Heart left ventricle (tissue), 16 donors: Measurements from ENCODE around the gene RCOR2. TPM values are rescaled to one million over a fixed set of nuclear protein-coding genes. Genes with fewer than 3 reads are reported as not detected.

Source experiments
- ATAC-seq, 4 donors: fragments of 200-7000 bp; cut with Tn5 transposase; one replicate each; pipeline ENCODE4 v1.9.1; 2020 to 2022; ENCODE audit warnings: moderate library complexity in 4 of 4, mild to moderate bottlenecking in 3 of 4, moderate number of reproducible peaks in 1 of 4
- DNase-seq, 5 donors: peaks; one replicate each; pipeline ENCODE4 v3.0.0-alpha.2; 2020
- H3K27ac ChIP-seq, 12 donors: fragments of 200-600 bp; sonication (generic) in 4 of 12; one replicate each; pipeline versions ENCODE4 v1.5.0 to v1.8.0; 2016 to 2022; ENCODE audit warnings: mild to moderate bottlenecking in 2 of 12
- H3K27me3 ChIP-seq, 9 donors: fragments of 200-600 bp; sonication (generic) in 2 of 9; one replicate each; pipeline versions ENCODE4 v1.5.1 to v1.8.0; 2016 to 2022; ENCODE audit warnings: mild to moderate bottlenecking in 3 of 9
- H3K36me3 ChIP-seq, 9 donors: fragments of 200-600 bp; sonication (generic) in 2 of 9; one replicate each; pipeline versions ENCODE4 v1.5.0 to v1.8.0; 2018 to 2022; ENCODE audit warnings: mild to moderate bottlenecking in 2 of 9
- H3K4me1 ChIP-seq, 12 donors: fragments of 200-600 bp; sonication (generic) in 4 of 12; one replicate each; pipeline versions ENCODE4 v1.5.0 to v1.8.0; 2016 to 2022; ENCODE audit warnings: mild to moderate bottlenecking in 3 of 12
- H3K4me3 ChIP-seq, 12 donors: fragments of 200-600 bp; sonication (generic) in 4 of 12; one replicate each; pipeline versions ENCODE4 v1.5.0 to v1.8.0; 2017 to 2022; ENCODE audit warnings: mild to moderate bottlenecking in 9 of 12, moderate library complexity in 4 of 12
- H3K9me3 ChIP-seq, 12 donors: fragments of 200-600 bp; sonication (generic) in 4 of 12; one replicate each; pipeline versions ENCODE4 v1.5.0 to v1.8.0; 2016 to 2022; ENCODE audit warnings: mild to moderate bottlenecking in 1 of 12
- POLR2A ChIP-seq, 2 donors: fragments of 450-650 bp; IDR thresholded peaks; one replicate each; pipeline ENCODE4 v1.6.1; 2017; ENCODE audit warnings: antibody characterized with exemption in 2 of 2, mild to moderate bottlenecking in 2 of 2, moderate library complexity in 2 of 2
- whole genome bisulfite sequencing, 4 donors: extraction: QIAGEN DNeasy Blood & Tissue Kit in 2 of 4; methylation state at CpG; one replicate each; pipeline versions ENCODE4 v1.1.5 to v1.1.7; 2013 to 2018; 5-methylcytosine and 5-hydroxymethylcytosine counted together
- intact Hi-C, 10 donors: fragments of 100-400 bp; cut with DNase I; formaldehyde crosslinking; loops; one replicate each; pipeline versions ENCODE4 v1.11.1 to v1.14.2; 2022
- polyA plus RNA-seq, 2 donors: library from polyadenylated mRNA; stranded (reverse); fragments of 200-250 nt; gene quantifications; one replicate each; pipeline ENCODE4 v1.2.3, GENCODE V29; 2013
- total RNA-seq, 9 donors: library from RNA; depleted of rRNA in 2 of 9; stranded (reverse); fragments of >200 nt in 2 of 9; fragmentation: NEBNext Ultra II Directional in 3 of 9; extraction: Animal tissue kit (Norgen Biotek cat#: 25700) in 3 of 9; gene quantifications; one replicate each; pipeline versions ENCODE4 v1.1.0 to v1.2.4, GENCODE V29; 2016 to 2023
- TF ChIP-seq, protein P1 (sequence below), 12 donors: fragments of 200-600 bp; sonication (generic) in 4 of 12; IDR thresholded peaks; one replicate each; pipeline versions ENCODE4 v1.5.0 to v1.8.0; 2018 to 2022; ENCODE audit warnings: antibody characterized with exemption in 12 of 12, mild to moderate bottlenecking in 5 of 12
- donor health status: ischemic (EF 13 %, LVEDD 7.1; RV severe dilation, severe dysfunction).
- donor health status: healthy with polysubstance abuse.
- donor health status: DM: no; HTN: yes; CAD: no.
- donor health status: DM: no; HTN: no; CAD: no.
- donor health status: ischemic (EF 25% LVEDD 6.9; RV normal size, moderate dysfunction).
- donor health status: ischemic (EF 25% LVEDD 5.7; RV mildly dilated, moderate dysfunction).
- donor health status: healthy.
- donor health status: DM: yes; HTN: yes; CAD: no.
- donor health status: ischemic (EF 35%, LVEDD 5.7; RV mildly dilated, moderate dysfunction).
- donor health status: nonischemic (EF 11% LVEDD 7.7; RV severe dilation, severe dysfunction).
- donor health status: DM: yes; HTN: yes; CAD: no.
- donor health status: PGD.
- donor health status: ischemic (EF 29% LVEDD 5.4; RV normal size, mild dysfunction).
- donor health status: nonischemic (EF 23%, LVEDD 6.1; RV moderate dilation, normal function).

RCOR2 gene
- total and polyA plus RNA-seq, 11 donors = 1.9 to 5.7 (median 4.2) TPM

DNA sequence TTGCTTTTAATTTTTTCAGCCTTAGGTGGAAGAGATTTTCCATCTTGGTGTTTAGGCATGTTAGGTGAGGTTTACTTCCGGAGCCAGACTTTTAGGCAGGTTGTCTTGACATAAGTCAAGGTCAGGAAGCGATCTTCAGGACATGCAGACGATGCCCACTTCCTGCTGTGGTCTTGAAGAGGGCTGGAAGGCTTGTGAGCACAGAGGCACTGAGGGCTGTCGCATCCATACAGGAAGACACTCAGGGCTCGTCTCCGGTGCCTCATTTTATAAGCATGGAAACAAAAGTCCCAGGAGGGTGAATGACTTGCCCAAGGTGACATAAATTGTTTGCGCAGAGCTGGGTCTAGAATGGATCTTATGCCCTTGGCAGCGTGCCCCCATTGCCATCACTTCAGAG is 47.3 kb downstream of the RCOR2 start:
- no peaks in the 10 kb centered on the region for H3K27me3 ChIP-seq
- no peak for TF ChIP-seq POLR2A (IDR thresholded peaks at IDR 0.05)
- TF ChIP-seq, protein P1, sequence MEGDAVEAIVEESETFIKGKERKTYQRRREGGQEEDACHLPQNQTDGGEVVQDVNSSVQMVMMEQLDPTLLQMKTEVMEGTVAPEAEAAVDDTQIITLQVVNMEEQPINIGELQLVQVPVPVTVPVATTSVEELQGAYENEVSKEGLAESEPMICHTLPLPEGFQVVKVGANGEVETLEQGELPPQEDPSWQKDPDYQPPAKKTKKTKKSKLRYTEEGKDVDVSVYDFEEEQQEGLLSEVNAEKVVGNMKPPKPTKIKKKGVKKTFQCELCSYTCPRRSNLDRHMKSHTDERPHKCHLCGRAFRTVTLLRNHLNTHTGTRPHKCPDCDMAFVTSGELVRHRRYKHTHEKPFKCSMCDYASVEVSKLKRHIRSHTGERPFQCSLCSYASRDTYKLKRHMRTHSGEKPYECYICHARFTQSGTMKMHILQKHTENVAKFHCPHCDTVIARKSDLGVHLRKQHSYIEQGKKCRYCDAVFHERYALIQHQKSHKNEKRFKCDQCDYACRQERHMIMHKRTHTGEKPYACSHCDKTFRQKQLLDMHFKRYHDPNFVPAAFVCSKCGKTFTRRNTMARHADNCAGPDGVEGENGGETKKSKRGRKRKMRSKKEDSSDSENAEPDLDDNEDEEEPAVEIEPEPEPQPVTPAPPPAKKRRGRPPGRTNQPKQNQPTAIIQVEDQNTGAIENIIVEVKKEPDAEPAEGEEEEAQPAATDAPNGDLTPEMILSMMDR (IDR thresholded peaks at IDR 0.05) = no peak
- H3K4me1 ChIP-seq = peaks cover 15 to 97% (median 81%) of the 10 kb centered on the region in 12 donors
- H3K27ac ChIP-seq = peak overlapping the region in 7 of 12 donors; percentile 1 to 64 (median 41)
- H3K36me3 ChIP-seq = peaks cover 0 to 9% (median 0%) of the 10 kb centered on the region in 9 donors
- intact Hi-C loops = loop anchor here in 8 of 10 donors (5.0 to 10.0 kb wide), 3 partner anchors 32 to 75 kb away; partner anchors contain the start of genes MARK2 (in 5 of the 8) and RCOR2 (in 2 of the 8)
- ATAC-seq (no peak), DNase-seq (no peak)
- H3K4me3 ChIP-seq = no peak overlapping the region
- H3K9me3 ChIP-seq = no peaks in the 10 kb centered on the region
- WGBS, 4 donors = 65 to 77% (median 72%) methylated on average over 8 of the region's 8 CpGs

DNA sequence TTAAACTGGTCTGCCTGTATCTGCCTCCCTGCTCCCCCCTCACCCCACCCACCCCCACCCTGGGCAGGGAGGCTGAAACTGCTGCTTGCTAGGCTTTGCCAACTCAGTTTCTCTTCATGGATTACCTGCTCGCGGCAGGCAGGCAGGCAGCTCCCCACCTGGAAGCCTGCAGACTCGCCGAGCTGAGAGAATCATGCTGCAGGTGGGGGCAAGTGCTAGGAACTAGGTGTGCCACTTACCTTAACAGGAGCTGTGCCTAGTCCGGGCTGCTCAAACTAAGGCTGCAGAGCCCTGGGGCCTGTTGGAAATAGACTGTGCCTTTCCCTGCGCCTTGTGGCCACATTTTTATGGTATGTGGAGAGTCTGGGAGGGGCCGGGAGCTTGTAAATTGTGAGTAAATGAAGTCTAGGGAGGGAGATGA is 47.8 kb downstream of the RCOR2 start:
- intact Hi-C loops = no loop called here
- H3K4me1 ChIP-seq = peaks cover 15 to 96% (median 77%) of the 10 kb centered on the region in 12 donors
- TF ChIP-seq POLR2A (IDR thresholded peaks at IDR 0.05) = no peak
- TF ChIP-seq, protein P1 (IDR thresholded peaks at IDR 0.05) = no peak
- H3K4me3 ChIP-seq = no peak overlapping the region
- WGBS, 4 donors = 67 to 81% (median 76%) methylated on average over 3 to 7 of the region's 7 CpGs
- no peak for ATAC-seq
- peaks cover 0 to 10% (median 0%) of the 10 kb centered on the region in 9 donors for H3K36me3 ChIP-seq
- peak overlapping the region in 5 of 12 donors; percentile 1 to 64 (median 45) for H3K27ac ChIP-seq
- no peak for DNase-seq
- no peaks in the 10 kb centered on the region for H3K9me3 ChIP-seq
- no peaks in the 10 kb centered on the region for H3K27me3 ChIP-seq

DNA sequence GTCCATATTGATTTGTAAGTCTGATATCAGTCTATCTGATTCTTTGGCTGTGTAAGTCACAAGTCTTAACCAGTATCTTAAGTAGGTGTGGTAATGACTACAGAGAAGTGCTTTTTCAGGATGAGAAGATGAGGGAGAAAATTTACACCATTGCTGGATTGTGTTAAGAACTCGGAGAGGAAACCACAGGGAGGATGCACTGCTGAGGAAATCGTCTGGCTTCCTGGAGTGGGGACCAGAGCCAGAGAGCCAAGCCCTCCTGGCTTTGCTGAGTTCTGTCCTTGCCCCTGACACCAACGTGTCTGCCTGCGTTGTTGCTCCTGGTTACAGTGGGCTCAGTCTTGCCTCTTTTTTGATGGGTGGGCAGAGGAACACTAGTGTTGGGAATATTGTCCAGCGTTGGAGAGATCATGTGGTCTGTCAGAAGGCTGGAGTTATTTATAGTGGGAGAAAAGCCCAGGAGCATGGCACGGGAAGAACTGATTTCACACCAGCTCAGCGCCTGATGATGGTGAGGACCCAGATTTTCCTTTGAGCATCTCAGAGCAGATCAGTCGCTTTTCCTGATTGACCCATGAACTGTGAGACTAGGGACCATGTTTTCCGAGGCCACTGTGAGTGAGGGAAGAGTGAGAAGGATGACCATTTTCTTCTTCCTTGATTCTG is 48.4 kb downstream of the RCOR2 start:
- Histone ChIP-seq H3K27me3 (no peaks in the 10 kb centered on the region), H3K36me3 (peaks cover 0 to 16% (median 0%) of the 10 kb centered on the region in 9 donors), H3K4me1 (peaks cover 14 to 90% (median 71%) of the 10 kb centered on the region in 12 donors), H3K9me3 (no peaks in the 10 kb centered on the region), H3K4me3 (no peak overlapping the region), H3K27ac (peak overlapping the region in 7 of 12 donors; percentile 39 to 64 (median 43))
- 16 to 30% (median 27%) methylated on average over 9 of the region's 9 CpGs for WGBS, 4 donors
- ATAC-seq = no peak
- intact Hi-C loops = no loop called here
- no peak for DNase-seq
- TF ChIP-seq, protein P1 (IDR thresholded peaks at IDR 0.05) = no peak
- TF ChIP-seq POLR2A (IDR thresholded peaks at IDR 0.05) = no peak

DNA sequence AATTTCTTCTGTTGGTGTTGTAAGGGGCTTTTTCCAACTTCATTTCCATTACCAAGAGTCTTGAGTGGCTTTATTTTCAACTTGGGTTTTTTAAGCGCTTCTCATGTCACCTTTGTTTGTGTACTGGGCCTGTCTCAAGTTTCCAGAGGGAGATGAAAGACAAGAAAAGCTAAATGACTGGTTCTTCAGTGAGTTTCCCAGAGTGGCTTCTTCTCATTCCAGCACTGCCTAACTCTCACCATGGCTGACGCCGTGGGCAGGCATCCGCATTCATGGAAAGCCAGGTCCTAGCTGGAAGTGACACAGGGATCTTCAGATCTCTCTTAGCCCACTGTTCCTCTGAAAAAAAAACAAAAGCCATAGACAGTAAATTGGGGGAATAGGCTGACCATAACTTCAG is 49.5 kb downstream of the RCOR2 start:
- H3K27ac ChIP-seq = peak overlapping the region in 2 of 12 donors; percentile 40 to 64
- intact Hi-C loops = no loop called here
- TF ChIP-seq, protein P1 (IDR thresholded peaks at IDR 0.05) = no peak
- no peak for TF ChIP-seq POLR2A (IDR thresholded peaks at IDR 0.05)
- no peaks in the 10 kb centered on the region for H3K27me3 ChIP-seq
- no peaks in the 10 kb centered on the region for H3K9me3 ChIP-seq
- DNase-seq (no peak), ATAC-seq (no peak)
- H3K36me3 ChIP-seq = peaks cover 0 to 25% (median 5%) of the 10 kb centered on the region in 9 donors
- no peak overlapping the region for H3K4me3 ChIP-seq
- peaks cover 9 to 90% (median 62%) of the 10 kb centered on the region in 12 donors for H3K4me1 ChIP-seq
- 90 to 95% (median 93%) methylated on average over 4 of the region's 4 CpGs for WGBS, 4 donors
